Activated B cell treated with CpG ODN at 0.5 μM for 24 hours (primary cell): ENCODE data around the gene FGF13. TPM values are rescaled to one million over a fixed set of nuclear protein-coding genes. Genes with fewer than 3 reads are reported as not detected.

ENCODE experiments used
- ATAC-seq: fragments of 200-7000 bp; cut with Tn5 transposase; one replicate; pipeline ENCODE4 v1.10.0; 2021; ENCODE audit warnings: low read depth, mild to moderate bottlenecking, moderate library complexity
- CTCF ChIA-PET: fragments of 350-600 bp; sonication (Branson Sonifier 250); formaldehyde crosslinking; loops from one replicate; lab custom pipeline; 2021; ENCODE audit warnings: antibody characterized with exemption; lab: Charles Lee
- POLR2A ChIA-PET: fragments of 350-600 bp; sonication (Branson Sonifier 250); formaldehyde crosslinking; loops from one replicate; lab custom pipeline; 2021; ENCODE audit warnings: antibody characterized with exemption; lab: Charles Lee
- DNase-seq: peaks from one replicate; pipeline ENCODE4 v3.0.0; 2022
- H3K27ac Mint-ChIP-seq: one replicate; pipeline ENCODE4 v1.8.0; 2020; ENCODE audit warnings: mixed read lengths
- H3K27me3 Mint-ChIP-seq: one replicate; pipeline ENCODE4 v1.8.0; 2021; ENCODE audit warnings: mixed read lengths
- H3K36me3 Mint-ChIP-seq: one replicate; pipeline ENCODE4 v1.8.0; 2021; ENCODE audit warnings: low read depth, mixed read lengths
- H3K4me1 Mint-ChIP-seq: one replicate; pipeline ENCODE4 v1.8.0; 2021; ENCODE audit warnings: mixed read lengths
- H3K4me3 Mint-ChIP-seq: one replicate; pipeline ENCODE4 v1.8.0; 2020; ENCODE audit warnings: mild to moderate bottlenecking, mixed read lengths
- H3K9me3 Mint-ChIP-seq: one replicate; pipeline ENCODE4 v1.8.0; 2020; ENCODE audit warnings: mixed read lengths
- CTCF ChIP-seq: fragments of 200-600 bp; IDR thresholded peaks from one replicate; pipeline ENCODE4 v1.8.0; 2022; ENCODE audit warnings: antibody characterized with exemption, mild to moderate bottlenecking
- intact Hi-C: fragments of 100-400 bp; cut with micrococcal nuclease; formaldehyde crosslinking; loops from one replicate; pipeline ENCODE4 v1.15.1; 2024
- total RNA-seq: library from RNA; stranded (reverse); gene quantifications from 2 replicates; pipeline ENCODE4 v1.2.3, GENCODE V29; 2022

Gene FGF13
- total RNA-seq, 1 donor from 2014 or later = not detected

GRCh38 chrX:138704101-138704500, 7.4 kb downstream of the FGF13 start:
- peaks cover 2% of the 10 kb centered on the region for H3K27me3 Mint-ChIP-seq
- CTCF ChIA-PET = no interaction called here
- no peaks in the 10 kb centered on the region for H3K36me3 Mint-ChIP-seq
- POLR2A ChIA-PET = no interaction called here
- H3K4me1 Mint-ChIP-seq = no peaks in the 10 kb centered on the region
- no peak for TF ChIP-seq CTCF
- intact Hi-C loops = no loop called here
- no peak overlapping the region for H3K27ac Mint-ChIP-seq
- ATAC-seq (no peak), DNase-seq (no peak)
- no peak overlapping the region for H3K4me3 Mint-ChIP-seq
- no peaks in the 10 kb centered on the region for H3K9me3 Mint-ChIP-seq

GRCh38 chrX:138692591-138692990, 18.9 kb downstream of the FGF13 start:
- Mint-ChIP-seq H3K4me1 (no peaks in the 10 kb centered on the region), H3K9me3 (no peaks in the 10 kb centered on the region), H3K27ac (no peak overlapping the region), H3K36me3 (no peaks in the 10 kb centered on the region), H3K27me3 (no peaks in the 10 kb centered on the region), H3K4me3 (no peak overlapping the region)
- POLR2A ChIA-PET = no interaction called here
- CTCF ChIA-PET = no interaction called here
- ATAC-seq = no peak
- intact Hi-C loops = no loop called here
- no peak for TF ChIP-seq CTCF
- DNase-seq = no peak

- intact Hi-C loops = no loop called here
- no peaks in the 10 kb centered on the region for H3K4me1 Mint-ChIP-seq
- ATAC-seq (no peak), DNase-seq (no peak)
- no peaks in the 10 kb centered on the region for H3K27me3 Mint-ChIP-seq
- no peak overlapping the region for H3K4me3 Mint-ChIP-seq
- no peak overlapping the region for H3K27ac Mint-ChIP-seq
- no peaks in the 10 kb centered on the region for H3K36me3 Mint-ChIP-seq
- POLR2A ChIA-PET = no interaction called here
- H3K9me3 Mint-ChIP-seq = no peaks in the 10 kb centered on the region
- CTCF ChIA-PET = no interaction called here
- no peak for TF ChIP-seq CTCF
Observed at GRCh38 chrX:138691186-138691585, 20.3 kb downstream of the FGF13 start.

DNA sequence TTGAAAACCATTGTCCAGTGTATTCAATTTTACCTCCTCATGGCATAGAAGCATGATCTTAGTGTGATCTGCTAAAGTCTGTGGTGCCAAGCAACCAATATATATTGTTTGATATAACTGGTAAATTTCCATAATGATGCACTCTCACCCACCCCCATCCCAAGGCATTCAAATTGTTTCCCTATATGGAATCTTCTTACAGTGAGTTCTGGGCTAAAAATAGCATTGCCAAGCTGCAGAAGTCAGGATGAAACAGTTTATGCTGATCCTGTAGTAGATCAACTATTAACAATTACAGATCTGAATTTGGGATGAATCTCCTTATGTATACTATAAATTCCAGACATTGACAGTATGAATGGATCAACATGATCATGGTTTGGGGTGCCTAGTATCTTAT, 20.9 kb downstream of the FGF13 start:
- no peaks in the 10 kb centered on the region for H3K4me1 Mint-ChIP-seq
- intact Hi-C loops = no loop called here
- H3K9me3 Mint-ChIP-seq = no peaks in the 10 kb centered on the region
- ChIA-PET CTCF (no interaction called here), POLR2A (no interaction called here)
- TF ChIP-seq CTCF = no peak
- H3K36me3 Mint-ChIP-seq = no peaks in the 10 kb centered on the region
- no peak overlapping the region for H3K27ac Mint-ChIP-seq
- H3K4me3 Mint-ChIP-seq = no peak overlapping the region
- no peak for DNase-seq
- no peaks in the 10 kb centered on the region for H3K27me3 Mint-ChIP-seq
- ATAC-seq = no peak

DNA sequence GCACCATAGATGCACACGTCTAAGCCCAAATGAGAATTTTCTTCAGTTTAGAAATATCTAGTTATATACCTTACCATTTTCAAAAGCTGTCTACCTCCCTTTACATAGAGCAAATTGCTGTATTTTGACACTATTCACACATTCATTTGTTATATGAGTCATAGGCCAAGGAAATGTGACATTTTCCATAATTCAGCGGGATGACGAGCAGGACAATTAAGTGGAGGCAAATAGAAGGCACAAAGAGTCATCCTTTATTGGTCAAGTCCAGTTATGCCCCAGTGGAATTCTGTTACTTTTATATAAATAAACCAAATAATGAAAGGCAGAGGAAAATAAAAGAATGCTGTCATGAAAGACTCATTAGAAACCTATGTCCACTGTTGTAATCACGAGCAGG, 27.9 kb downstream of the FGF13 start:
- DNase-seq (no peak), ATAC-seq (no peak)
- Mint-ChIP-seq H3K27ac (no peak overlapping the region), H3K4me1 (peaks cover 5% of the 10 kb centered on the region), H3K36me3 (no peaks in the 10 kb centered on the region), H3K27me3 (no peaks in the 10 kb centered on the region), H3K4me3 (no peak overlapping the region), H3K9me3 (no peaks in the 10 kb centered on the region)
- intact Hi-C loops = no loop called here
- CTCF ChIA-PET = no interaction called here
- no peak for TF ChIP-seq CTCF
- POLR2A ChIA-PET = no interaction called here
